ENCODE data around the gene FOXO3B. TPM values are rescaled to one million over a fixed set of nuclear protein-coding genes. Genes with fewer than 3 reads are reported as not detected.
A peak's percentile ranks its signal among the peaks of the same experiment; 100 is the strongest.
"Not testable (repeated sequence)": the region's sequence is repeated elsewhere in the genome, so short reads cannot be mapped to it uniquely, and the experiment has no call there.

FOXO3B gene
- 2.0 to 4.1 TPM (median 3.1 TPM) in 3 replicates for polyA plus RNA-seq
- polyA plus RNA-seq (2011; ENCODE audit: low read depth) = 0.34 TPM
- 1.8 and 2.1 TPM in 2 replicates for polyA plus RNA-seq (2011; cell fraction: cytosol; rRNA removed)
- polyA plus RNA-seq (2011; cell fraction: nucleus; rRNA removed) = 5.2 and 5.5 TPM in 2 replicates
- 0.62 and 1.9 TPM in 2 replicates for polyA plus RNA-seq (2012; ENCODE audit: low replicate concordance)
- polyA minus RNA-seq = 8.1 to 10.8 TPM (median 9.0 TPM) in 3 replicates
- 1.3 TPM for polyA minus RNA-seq (2011; cell fraction: cytosol; rRNA and poly(A)+ RNA removed)
- polyA minus RNA-seq (2011; cell fraction: nucleus; rRNA and poly(A)+ RNA removed) = 5.7 and 8.5 TPM in 2 replicates

- FAIRE-seq (peak; percentile 92), DNase-seq (ENCODE audit: low read depth, low spot score) (peak; percentile 55)
- not testable (repeated sequence) for H3K27ac ChIP-seq (ENCODE audit: control insufficient read depth, insufficient read depth, low read length)
Measured at GRCh38 chr17:18681767-18682571, at the start of gene FOXO3B. FOXO3B (minus strand) TSS chr17:18682314; CDS start chr17:18681651, 663 bp downstream.

DNA sequence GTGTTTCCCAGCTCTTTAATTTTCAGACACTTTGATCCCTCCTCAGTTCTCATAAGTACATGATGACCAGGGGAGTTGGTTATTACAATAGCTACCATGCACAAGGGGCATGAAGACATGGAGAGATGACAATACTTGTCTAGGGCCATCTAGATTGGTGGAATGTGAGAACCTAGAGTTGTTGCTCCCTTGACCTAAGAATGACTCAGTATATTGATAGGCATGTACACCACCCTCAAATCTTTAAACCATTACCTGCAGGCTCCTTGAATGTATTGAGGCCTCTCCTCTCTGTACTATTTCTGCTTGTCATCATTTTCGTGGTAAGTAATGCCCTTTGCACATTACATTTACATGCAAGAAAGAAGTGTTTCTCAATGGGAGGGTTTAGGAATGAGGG, 41.4 kb upstream of the FOXO3B start:
- H3K9ac ChIP-seq (ENCODE audit: control insufficient read depth, extremely low read depth, insufficient read depth, low read length); H3K27me3 ChIP-seq (ENCODE audit: control insufficient read depth, extremely low read depth, insufficient read depth, low read length); DNase-seq (ENCODE audit: low read depth, low spot score); H3K79me2 ChIP-seq (ENCODE audit: control insufficient read depth, insufficient read depth, low read length); H4K20me1 ChIP-seq (ENCODE audit: control insufficient read depth, extremely low read depth, insufficient read depth, low read length); H3K9me1 ChIP-seq (ENCODE audit: control insufficient read depth, extremely low read depth, insufficient read depth, low read length); FAIRE-seq; H3K27ac ChIP-seq (ENCODE audit: control insufficient read depth, insufficient read depth, low read length); dilution Hi-C loops (cut with MboI; ENCODE audit: extremely low pct_ligation_motif_present, low sequenced_read_pairs); H3K9me3 ChIP-seq (ENCODE audit: control insufficient read depth, low read depth, low read length); H2AFZ ChIP-seq (ENCODE audit: control insufficient read depth, low read length); H3K36me3 ChIP-seq (ENCODE audit: control insufficient read depth in 2 of 2, extremely low read depth in 1 of 2, insufficient read depth in 2 of 2, low read length in 2 of 2); H3K4me2 ChIP-seq (ENCODE audit: control insufficient read depth, extremely low read depth, insufficient read depth, low read depth, low read length); H3K4me3 ChIP-seq (ENCODE audit: control insufficient read depth in 2 of 3, extremely low read depth in 1 of 3, insufficient read depth in 2 of 3, low read depth in 1 of 3, low read length in 3 of 3): not testable (repeated sequence)
- H3K4me1 ChIP-seq (ENCODE audit: control insufficient read depth, extremely low read depth, insufficient read depth, low read length) = peaks cover 21% of the 10 kb centered on the region

More at GRCh38 chr17:18681767-18682571, at the start of gene FOXO3B:
- Histone ChIP-seq H2AFZ (ENCODE audit: control insufficient read depth, low read length) (peak within 1 kb of the TSS; percentile 70), H3K4me2 (ENCODE audit: control insufficient read depth, extremely low read depth, insufficient read depth, low read depth, low read length) (peak within 1 kb of the TSS; percentile 66), H3K4me3 (ENCODE audit: control insufficient read depth in 2 of 3, extremely low read depth in 1 of 3, insufficient read depth in 2 of 3, low read depth in 1 of 3, low read length in 3 of 3) (peak within 1 kb of the TSS; percentile 42 to 62 (median 56)), H3K9ac (ENCODE audit: control insufficient read depth, extremely low read depth, insufficient read depth, low read length) (peak within 1 kb of the TSS; percentile 72)
- H3K79me2 ChIP-seq (ENCODE audit: control insufficient read depth, insufficient read depth, low read length); dilution Hi-C loops (cut with MboI; ENCODE audit: extremely low pct_ligation_motif_present, low sequenced_read_pairs); H4K20me1 ChIP-seq (ENCODE audit: control insufficient read depth, extremely low read depth, insufficient read depth, low read length); H3K36me3 ChIP-seq (ENCODE audit: control insufficient read depth in 2 of 2, extremely low read depth in 1 of 2, insufficient read depth in 2 of 2, low read length in 2 of 2); H3K27me3 ChIP-seq (ENCODE audit: control insufficient read depth, extremely low read depth, insufficient read depth, low read length); H3K4me1 ChIP-seq (ENCODE audit: control insufficient read depth, extremely low read depth, insufficient read depth, low read length); H3K9me3 ChIP-seq (ENCODE audit: control insufficient read depth, low read depth, low read length); H3K9me1 ChIP-seq (ENCODE audit: control insufficient read depth, extremely low read depth, insufficient read depth, low read length): not testable (repeated sequence)

- H3K9ac ChIP-seq (ENCODE audit: control insufficient read depth, extremely low read depth, insufficient read depth, low read length); H4K20me1 ChIP-seq (ENCODE audit: control insufficient read depth, extremely low read depth, insufficient read depth, low read length); H3K9me3 ChIP-seq (ENCODE audit: control insufficient read depth, low read depth, low read length); H3K27me3 ChIP-seq (ENCODE audit: control insufficient read depth, extremely low read depth, insufficient read depth, low read length); H3K27ac ChIP-seq (ENCODE audit: control insufficient read depth, insufficient read depth, low read length); H3K4me3 ChIP-seq (ENCODE audit: control insufficient read depth in 2 of 3, extremely low read depth in 1 of 3, insufficient read depth in 2 of 3, low read depth in 1 of 3, low read length in 3 of 3); H3K4me2 ChIP-seq (ENCODE audit: control insufficient read depth, extremely low read depth, insufficient read depth, low read depth, low read length); DNase-seq (ENCODE audit: low read depth, low spot score); H2AFZ ChIP-seq (ENCODE audit: control insufficient read depth, low read length); FAIRE-seq; H3K9me1 ChIP-seq (ENCODE audit: control insufficient read depth, extremely low read depth, insufficient read depth, low read length); dilution Hi-C loops (cut with MboI; ENCODE audit: extremely low pct_ligation_motif_present, low sequenced_read_pairs); H3K79me2 ChIP-seq (ENCODE audit: control insufficient read depth, insufficient read depth, low read length); H3K36me3 ChIP-seq (ENCODE audit: control insufficient read depth in 2 of 2, extremely low read depth in 1 of 2, insufficient read depth in 2 of 2, low read length in 2 of 2): not testable (repeated sequence)
- H3K4me1 ChIP-seq (ENCODE audit: control insufficient read depth, extremely low read depth, insufficient read depth, low read length) = peaks cover 26% of the 10 kb centered on the region
Measured at GRCh38 chr17:18722612-18723011, 40.5 kb upstream of the FOXO3B start.

DNA sequence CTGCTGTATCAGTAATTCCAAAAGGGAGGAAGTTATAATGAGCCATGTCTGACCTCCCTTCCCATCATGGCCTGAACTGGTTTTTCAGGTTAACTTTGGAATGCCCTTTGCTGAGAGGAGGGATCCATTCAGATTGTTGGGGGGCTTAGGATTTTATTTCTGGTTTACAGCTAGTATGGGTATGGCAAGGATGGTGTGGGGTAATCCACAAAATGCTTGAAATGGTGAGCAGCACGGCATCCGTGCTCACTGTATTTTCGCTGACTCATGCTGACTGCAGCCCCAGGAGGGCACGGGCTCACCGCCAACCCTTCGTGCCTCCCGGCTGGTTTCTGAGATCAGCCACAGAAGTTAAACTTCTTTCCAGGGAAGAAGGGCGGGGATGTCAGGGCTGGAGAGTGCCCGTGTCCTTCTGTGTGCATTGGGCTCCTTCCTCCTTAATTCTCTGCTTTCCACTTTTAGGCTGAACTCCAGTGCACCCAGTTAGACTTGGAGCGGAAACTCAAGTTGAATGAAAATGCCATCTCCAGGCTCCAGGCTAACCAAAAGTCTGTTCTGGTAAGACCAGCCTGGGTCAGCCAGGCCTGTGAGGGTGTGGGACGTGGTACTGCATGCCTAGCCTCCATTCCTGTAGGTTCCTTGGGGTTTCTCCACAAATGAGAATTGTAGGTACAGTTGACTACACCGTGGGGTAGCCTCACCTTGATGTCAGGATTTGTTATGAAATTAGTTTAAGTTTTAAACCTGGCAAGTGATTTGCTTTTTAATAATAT, 39.8 kb upstream of the FOXO3B start:
- H3K9me1 ChIP-seq (ENCODE audit: control insufficient read depth, extremely low read depth, insufficient read depth, low read length); H3K9me3 ChIP-seq (ENCODE audit: control insufficient read depth, low read depth, low read length); H3K9ac ChIP-seq (ENCODE audit: control insufficient read depth, extremely low read depth, insufficient read depth, low read length); H3K36me3 ChIP-seq (ENCODE audit: control insufficient read depth in 2 of 2, extremely low read depth in 1 of 2, insufficient read depth in 2 of 2, low read length in 2 of 2); DNase-seq (ENCODE audit: low read depth, low spot score); dilution Hi-C loops (cut with MboI; ENCODE audit: extremely low pct_ligation_motif_present, low sequenced_read_pairs); H3K27me3 ChIP-seq (ENCODE audit: control insufficient read depth, extremely low read depth, insufficient read depth, low read length); H3K4me3 ChIP-seq (ENCODE audit: control insufficient read depth in 2 of 3, extremely low read depth in 1 of 3, insufficient read depth in 2 of 3, low read depth in 1 of 3, low read length in 3 of 3); H3K79me2 ChIP-seq (ENCODE audit: control insufficient read depth, insufficient read depth, low read length); H2AFZ ChIP-seq (ENCODE audit: control insufficient read depth, low read length); H4K20me1 ChIP-seq (ENCODE audit: control insufficient read depth, extremely low read depth, insufficient read depth, low read length): not testable (repeated sequence)
- H3K4me1 ChIP-seq (ENCODE audit: control insufficient read depth, extremely low read depth, insufficient read depth, low read length) = peaks cover 26% of the 10 kb centered on the region
- H3K4me2 ChIP-seq (ENCODE audit: control insufficient read depth, extremely low read depth, insufficient read depth, low read depth, low read length) = peak overlapping the region; percentile 27
- peak; percentile 99 for FAIRE-seq
- H3K27ac ChIP-seq (ENCODE audit: control insufficient read depth, insufficient read depth, low read length) = peak overlapping the region; percentile 54
